ENCODE data around the gene CMKLR1.

The CMKLR1 gene

GRCh38 chr12:108284163-108284562, 54.9 kb downstream of the CMKLR1 start:
- no peak overlapping the region for H3K27ac ChIP-seq
- TF ChIP-seq ZFX (IDR thresholded peaks at IDR 0.05; ENCODE audit: borderline replicate concordance), result no peak
- TF ChIP-seq CTCF (IDR thresholded peaks at IDR 0.05), result no peak

GRCh38 chr12:108282676-108283075, 56.4 kb downstream of the CMKLR1 start:
- no peak overlapping the region for H3K27ac ChIP-seq
- TF ChIP-seq ZFX (IDR thresholded peaks at IDR 0.05; ENCODE audit: borderline replicate concordance), result no peak

DNA sequence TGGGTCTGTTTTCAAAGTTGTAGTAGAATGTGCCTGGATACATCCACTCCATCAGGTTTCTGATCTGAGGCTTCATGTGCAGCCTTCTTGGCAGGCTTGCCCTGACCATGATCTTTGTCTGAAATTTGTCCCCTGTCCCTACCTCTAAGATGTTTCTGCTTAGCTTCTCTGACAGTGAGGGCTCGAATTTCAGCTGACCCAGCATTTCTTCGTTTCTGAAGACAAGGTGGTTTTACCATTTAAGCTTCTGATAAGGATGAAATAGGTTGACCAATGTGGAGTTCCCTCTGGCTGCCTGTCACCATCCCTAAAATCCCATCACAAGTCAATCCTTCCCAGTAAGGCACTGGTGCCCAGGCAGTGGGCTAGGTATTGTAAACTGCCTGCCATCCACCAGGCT, 57.0 kb downstream of the CMKLR1 start:
- H3K27ac ChIP-seq, result no peak overlapping the region

GRCh38 chr12:108277613-108278012, 61.5 kb downstream of the CMKLR1 start:
- H3K27ac ChIP-seq, result no peak overlapping the region
- TF ChIP-seq ZFX (IDR thresholded peaks at IDR 0.05; ENCODE audit: borderline replicate concordance), result no peak
- TF ChIP-seq CTCF (IDR thresholded peaks at IDR 0.05), result no peak

More for the DNA sequence above, 57.0 kb downstream of the CMKLR1 start:
- TF ChIP-seq CTCF (IDR thresholded peaks at IDR 0.05) (no peak), ZFX (IDR thresholded peaks at IDR 0.05; ENCODE audit: borderline replicate concordance) (no peak)

- TF ChIP-seq CTCF (IDR thresholded peaks at IDR 0.05) (no peak), ZFX (IDR thresholded peaks at IDR 0.05; ENCODE audit: borderline replicate concordance) (no peak)
- no peak overlapping the region for H3K27ac ChIP-seq
Measured at GRCh38 chr12:108273217-108273616, 65.9 kb downstream of the CMKLR1 start.

DNA sequence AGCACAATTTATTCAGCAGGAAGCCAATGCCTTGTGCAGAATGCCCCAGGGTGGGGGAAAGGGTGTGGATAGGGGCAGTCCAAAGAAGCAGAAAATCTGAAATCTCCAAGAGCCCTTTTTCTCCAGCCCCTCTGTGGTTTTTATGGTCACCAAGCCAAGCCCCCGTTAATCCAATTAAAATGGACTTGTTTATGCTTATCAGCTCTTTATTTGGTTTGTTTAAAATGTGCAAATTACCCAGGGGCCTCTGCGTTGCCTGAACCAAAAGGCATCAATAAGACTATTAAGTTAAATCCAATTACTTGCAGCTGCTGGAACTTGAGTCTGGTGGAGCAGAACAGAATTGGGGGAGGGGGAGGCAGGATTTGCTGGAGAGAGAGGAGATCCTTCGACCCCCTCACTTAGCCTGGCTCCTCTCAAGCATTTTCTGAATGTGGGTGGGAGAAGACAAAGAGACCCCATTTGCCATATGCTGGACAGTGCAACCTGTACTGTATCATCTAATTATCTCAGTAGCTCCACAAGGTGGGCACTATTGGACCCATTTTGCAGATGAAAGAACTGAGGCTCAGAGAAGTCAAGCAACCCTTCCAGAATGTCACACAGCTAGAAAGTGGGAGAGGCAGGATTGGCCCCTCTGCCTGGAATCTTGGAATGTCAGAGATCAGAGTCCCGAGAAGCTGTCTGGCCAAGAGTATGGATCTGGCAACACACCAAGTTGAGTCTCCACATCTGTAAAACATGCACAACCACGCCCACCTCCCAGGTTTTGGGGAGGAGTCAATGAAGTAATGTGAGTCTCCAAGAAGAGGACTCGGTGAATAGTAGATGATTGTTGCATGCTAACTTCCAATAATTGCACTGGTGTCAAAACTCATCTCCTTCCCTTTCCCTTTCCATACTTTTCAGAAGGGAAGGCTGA, 66.9 kb downstream of the CMKLR1 start:
- TF ChIP-seq CTCF (IDR thresholded peaks at IDR 0.05) (no peak), ZFX (IDR thresholded peaks at IDR 0.05; ENCODE audit: borderline replicate concordance) (no peak)
- no peak overlapping the region for H3K27ac ChIP-seq

DNA sequence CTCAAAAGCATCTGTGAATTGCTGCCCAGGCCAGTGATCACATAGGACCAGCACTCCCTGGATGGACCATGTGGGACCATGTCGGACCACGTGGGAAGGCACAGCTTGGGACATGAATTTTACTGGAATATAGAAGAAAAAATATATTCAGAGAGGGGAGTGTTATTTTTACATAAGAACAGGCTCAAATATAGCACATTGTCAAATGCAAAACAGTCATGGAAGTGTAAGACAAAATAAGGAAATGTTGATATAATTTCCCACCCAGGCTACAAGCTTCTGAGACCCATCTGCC, 68.3 kb downstream of the CMKLR1 start:
- H3K27ac ChIP-seq, result no peak overlapping the region
- TF ChIP-seq CTCF (IDR thresholded peaks at IDR 0.05), result no peak
- TF ChIP-seq ZFX (IDR thresholded peaks at IDR 0.05; ENCODE audit: borderline replicate concordance), result no peak
